ENCODE measurements around the gene PTH1R. TPM values are rescaled to one million over a fixed set of nuclear protein-coding genes. Genes with fewer than 3 reads are reported as not detected.

Gene PTH1R
- total and polyA plus RNA-seq, 3 donors from 2014 or later = 8.4 to 11.3 (median 10.2) TPM

GRCh38 chr3:46863261-46863782 is 14.2 kb upstream of the PTH1R start, which contains the start of gene MYL3:
TSS of gene MYL3 (minus strand) at chr3:46863444. CDS start at chr3:46863390, 54 bp downstream.
- no peak within 1 kb of the TSS for H3K27ac ChIP-seq
- peaks cover 20% of the 10 kb centered on the region for H3K4me1 ChIP-seq
- H3K27me3 ChIP-seq = no peaks in the 10 kb centered on the region
- no peak for DNase-seq
- intact Hi-C loops (cut with DNase I; ENCODE audit: low total_unique reads) = no loop called here
- no peak for TF ChIP-seq POLR2A (IDR thresholded peaks at IDR 0.05)
- TF ChIP-seq CTCF (IDR thresholded peaks at IDR 0.05) = no peak
- WGBS, 2 donors = 91 to 92% methylated on average over 2 to 7 of the region's 7 CpGs
- H3K4me3 ChIP-seq = no peak within 1 kb of the TSS
- H3K9me3 ChIP-seq = no peaks in the 10 kb centered on the region
- H3K36me3 ChIP-seq (ENCODE audit: low read depth, missing control alignments) = no peaks in the 10 kb centered on the region

- H3K27me3 ChIP-seq = no peaks in the 10 kb centered on the region
- H3K9me3 ChIP-seq = no peaks in the 10 kb centered on the region
- WGBS, 2 donors = 89 to 90% methylated on average over 5 to 10 of the region's 10 CpGs
- TF ChIP-seq POLR2A (IDR thresholded peaks at IDR 0.05) (no peak), CTCF (IDR thresholded peaks at IDR 0.05) (no peak)
- H3K36me3 ChIP-seq (ENCODE audit: low read depth, missing control alignments) = no peaks in the 10 kb centered on the region
- H3K27ac ChIP-seq = no peak overlapping the region
- intact Hi-C loops (cut with DNase I; ENCODE audit: low total_unique reads) = no loop called here
- peaks cover 29% of the 10 kb centered on the region for H3K4me1 ChIP-seq
- H3K4me3 ChIP-seq = no peak overlapping the region
- no peak for DNase-seq
These were observed 13.2 kb upstream of the PTH1R start for GRCh38 chr3:46864061-46864881.

GRCh38 chr3:46865031-46865507 is 12.5 kb upstream of the PTH1R start:
- no peak for TF ChIP-seq CTCF (IDR thresholded peaks at IDR 0.05)
- TF ChIP-seq POLR2A (IDR thresholded peaks at IDR 0.05) = no peak
- Histone ChIP-seq H3K4me1 (peaks cover 33% of the 10 kb centered on the region), H3K27me3 (no peaks in the 10 kb centered on the region), H3K27ac (no peak overlapping the region), H3K9me3 (no peaks in the 10 kb centered on the region), H3K36me3 (ENCODE audit: low read depth, missing control alignments) (no peaks in the 10 kb centered on the region), H3K4me3 (no peak overlapping the region)
- intact Hi-C loops (cut with DNase I; ENCODE audit: low total_unique reads) = no loop called here
- no peak for DNase-seq
- WGBS, 2 donors = 72 to 80% methylated on average over 9 to 12 of the region's 12 CpGs

- Histone ChIP-seq H3K27ac (no peak overlapping the region), H3K36me3 (ENCODE audit: low read depth, missing control alignments) (no peaks in the 10 kb centered on the region), H3K9me3 (no peaks in the 10 kb centered on the region), H3K4me3 (no peak overlapping the region), H3K27me3 (no peaks in the 10 kb centered on the region), H3K4me1 (peaks cover 33% of the 10 kb centered on the region)
- no peak for DNase-seq
- TF ChIP-seq CTCF (IDR thresholded peaks at IDR 0.05) = no peak
- TF ChIP-seq POLR2A (IDR thresholded peaks at IDR 0.05) = no peak
- intact Hi-C loops (cut with DNase I; ENCODE audit: low total_unique reads) = no loop called here
- WGBS, 2 donors = 69 to 87% methylated on average over 2 of the region's 2 CpGs
These were observed 12.0 kb upstream of the PTH1R start for GRCh38 chr3:46865546-46865945.

Measured in testis (tissue), 3 donors.